ENCODE data around the gene LIPN. TPM values are rescaled to one million over a fixed set of nuclear protein-coding genes. Genes with fewer than 3 reads are reported as not detected.

LIPN gene
- total RNA-seq, 1 experiment from 2014 or later: not detected

- Histone ChIP-seq H3K9me3 (ENCODE audit: low read length) (no peaks in the 10 kb centered on the region), H3K27ac (ENCODE audit: low read length) (no peak overlapping the region), H4K20me1 (ENCODE audit: insufficient read depth, low read depth, low read length) (no peaks in the 10 kb centered on the region), H3K4me1 (ENCODE audit: low read length) (no peaks in the 10 kb centered on the region), H2AFZ (ENCODE audit: low read length) (no peak overlapping the region), H3K4me3 (ENCODE audit: low read length) (no peak overlapping the region), H3K36me3 (ENCODE audit: insufficient read depth, low read length) (no peaks in the 10 kb centered on the region), H3K79me2 (ENCODE audit: low read length) (no peaks in the 10 kb centered on the region), H3K4me2 (ENCODE audit: low read depth, low read length, poor library complexity, severe bottlenecking) (no peak overlapping the region), H3K9ac (ENCODE audit: low read length) (no peak overlapping the region), H3K9me2 (replicated peaks; ENCODE audit: insufficient read depth, low read length) (no peaks in the 10 kb centered on the region), H3K27me3 (ENCODE audit: low read length) (no peaks in the 10 kb centered on the region)
- no peak for DNase-seq
Observed at GRCh38 chr10:88787463-88787862, 27.6 kb downstream of the LIPN start.

GRCh38 chr10:88788924-88789323 is 29.1 kb downstream of the LIPN start:
- Histone ChIP-seq H3K9ac (ENCODE audit: low read length) (no peak overlapping the region), H3K27ac (ENCODE audit: low read length) (no peak overlapping the region), H3K9me2 (replicated peaks; ENCODE audit: insufficient read depth, low read length) (no peaks in the 10 kb centered on the region), H3K27me3 (ENCODE audit: low read length) (no peaks in the 10 kb centered on the region), H3K4me2 (ENCODE audit: low read depth, low read length, poor library complexity, severe bottlenecking) (no peak overlapping the region), H3K36me3 (ENCODE audit: insufficient read depth, low read length) (no peaks in the 10 kb centered on the region), H3K4me3 (ENCODE audit: low read length) (no peak overlapping the region), H4K20me1 (ENCODE audit: insufficient read depth, low read depth, low read length) (no peaks in the 10 kb centered on the region), H3K4me1 (ENCODE audit: low read length) (no peaks in the 10 kb centered on the region), H3K9me3 (ENCODE audit: low read length) (no peaks in the 10 kb centered on the region), H3K79me2 (ENCODE audit: low read length) (no peaks in the 10 kb centered on the region), H2AFZ (ENCODE audit: low read length) (no peak overlapping the region)
- DNase-seq: no peak

GRCh38 chr10:88791924-88792323 is 32.1 kb downstream of the LIPN start:
- H3K4me2 ChIP-seq (ENCODE audit: low read depth, low read length, poor library complexity, severe bottlenecking): no peak overlapping the region
- no peaks in the 10 kb centered on the region for H3K9me3 ChIP-seq (ENCODE audit: low read length)
- no peaks in the 10 kb centered on the region for H3K4me1 ChIP-seq (ENCODE audit: low read length)
- peak; percentile 50 for DNase-seq
- no peaks in the 10 kb centered on the region for H3K79me2 ChIP-seq (ENCODE audit: low read length)
- no peak overlapping the region for H2AFZ ChIP-seq (ENCODE audit: low read length)
- H3K4me3 ChIP-seq (ENCODE audit: low read length): no peak overlapping the region
- H4K20me1 ChIP-seq (ENCODE audit: insufficient read depth, low read depth, low read length): no peaks in the 10 kb centered on the region
- H3K27me3 ChIP-seq (ENCODE audit: low read length): no peaks in the 10 kb centered on the region
- H3K9me2 ChIP-seq (replicated peaks; ENCODE audit: insufficient read depth, low read length): no peaks in the 10 kb centered on the region
- H3K36me3 ChIP-seq (ENCODE audit: insufficient read depth, low read length): no peaks in the 10 kb centered on the region
- H3K9ac ChIP-seq (ENCODE audit: low read length): no peak overlapping the region
- H3K27ac ChIP-seq (ENCODE audit: low read length): no peak overlapping the region

GRCh38 chr10:88792661-88793060 is 32.8 kb downstream of the LIPN start:
- Histone ChIP-seq H3K9ac (ENCODE audit: low read length) (no peak overlapping the region), H2AFZ (ENCODE audit: low read length) (no peak overlapping the region), H3K4me1 (ENCODE audit: low read length) (no peaks in the 10 kb centered on the region), H3K9me3 (ENCODE audit: low read length) (no peaks in the 10 kb centered on the region), H4K20me1 (ENCODE audit: insufficient read depth, low read depth, low read length) (no peaks in the 10 kb centered on the region), H3K36me3 (ENCODE audit: insufficient read depth, low read length) (no peaks in the 10 kb centered on the region), H3K27ac (ENCODE audit: low read length) (no peak overlapping the region), H3K9me2 (replicated peaks; ENCODE audit: insufficient read depth, low read length) (no peaks in the 10 kb centered on the region), H3K4me3 (ENCODE audit: low read length) (no peak overlapping the region), H3K4me2 (ENCODE audit: low read depth, low read length, poor library complexity, severe bottlenecking) (no peak overlapping the region), H3K79me2 (ENCODE audit: low read length) (no peaks in the 10 kb centered on the region), H3K27me3 (ENCODE audit: low read length) (no peaks in the 10 kb centered on the region)
- no peak for DNase-seq

GRCh38 chr10:88793712-88794299 is 34.0 kb downstream of the LIPN start:
- H3K4me3 ChIP-seq (ENCODE audit: low read length): no peak overlapping the region
- no peaks in the 10 kb centered on the region for H3K79me2 ChIP-seq (ENCODE audit: low read length)
- no peak overlapping the region for H3K4me2 ChIP-seq (ENCODE audit: low read depth, low read length, poor library complexity, severe bottlenecking)
- no peak overlapping the region for H2AFZ ChIP-seq (ENCODE audit: low read length)
- no peaks in the 10 kb centered on the region for H3K36me3 ChIP-seq (ENCODE audit: insufficient read depth, low read length)
- no peaks in the 10 kb centered on the region for H3K9me2 ChIP-seq (replicated peaks; ENCODE audit: insufficient read depth, low read length)
- no peaks in the 10 kb centered on the region for H3K4me1 ChIP-seq (ENCODE audit: low read length)
- no peak for DNase-seq
- H3K27ac ChIP-seq (ENCODE audit: low read length): no peak overlapping the region
- no peaks in the 10 kb centered on the region for H3K9me3 ChIP-seq (ENCODE audit: low read length)
- H3K9ac ChIP-seq (ENCODE audit: low read length): no peak overlapping the region
- no peaks in the 10 kb centered on the region for H3K27me3 ChIP-seq (ENCODE audit: low read length)
- H4K20me1 ChIP-seq (ENCODE audit: insufficient read depth, low read depth, low read length): no peaks in the 10 kb centered on the region

GRCh38 chr10:88794731-88795130 is 34.9 kb downstream of the LIPN start:
- H3K27me3 ChIP-seq (ENCODE audit: low read length): no peaks in the 10 kb centered on the region
- no peaks in the 10 kb centered on the region for H3K79me2 ChIP-seq (ENCODE audit: low read length)
- no peak for DNase-seq
- H3K4me2 ChIP-seq (ENCODE audit: low read depth, low read length, poor library complexity, severe bottlenecking): no peak overlapping the region
- H3K4me3 ChIP-seq (ENCODE audit: low read length): no peak overlapping the region
- H3K9me3 ChIP-seq (ENCODE audit: low read length): no peaks in the 10 kb centered on the region
- H4K20me1 ChIP-seq (ENCODE audit: insufficient read depth, low read depth, low read length): no peaks in the 10 kb centered on the region
- no peak overlapping the region for H2AFZ ChIP-seq (ENCODE audit: low read length)
- no peaks in the 10 kb centered on the region for H3K4me1 ChIP-seq (ENCODE audit: low read length)
- H3K9ac ChIP-seq (ENCODE audit: low read length): no peak overlapping the region
- H3K36me3 ChIP-seq (ENCODE audit: insufficient read depth, low read length): no peaks in the 10 kb centered on the region
- H3K27ac ChIP-seq (ENCODE audit: low read length): no peak overlapping the region
- H3K9me2 ChIP-seq (replicated peaks; ENCODE audit: insufficient read depth, low read length): no peaks in the 10 kb centered on the region

- no peaks in the 10 kb centered on the region for H3K4me1 ChIP-seq (ENCODE audit: low read length)
- H3K27ac ChIP-seq (ENCODE audit: low read length): no peak overlapping the region
- H4K20me1 ChIP-seq (ENCODE audit: insufficient read depth, low read depth, low read length): no peaks in the 10 kb centered on the region
- no peaks in the 10 kb centered on the region for H3K27me3 ChIP-seq (ENCODE audit: low read length)
- no peak overlapping the region for H3K4me3 ChIP-seq (ENCODE audit: low read length)
- no peak overlapping the region for H3K9ac ChIP-seq (ENCODE audit: low read length)
- H3K79me2 ChIP-seq (ENCODE audit: low read length): no peaks in the 10 kb centered on the region
- DNase-seq: no peak
- no peak overlapping the region for H2AFZ ChIP-seq (ENCODE audit: low read length)
- H3K9me3 ChIP-seq (ENCODE audit: low read length): no peaks in the 10 kb centered on the region
- H3K4me2 ChIP-seq (ENCODE audit: low read depth, low read length, poor library complexity, severe bottlenecking): no peak overlapping the region
- H3K36me3 ChIP-seq (ENCODE audit: insufficient read depth, low read length): no peaks in the 10 kb centered on the region
- no peaks in the 10 kb centered on the region for H3K9me2 ChIP-seq (replicated peaks; ENCODE audit: insufficient read depth, low read length)
Observed at GRCh38 chr10:88800152-88801125, 40.6 kb downstream of the LIPN start.

- Histone ChIP-seq H3K27me3 (ENCODE audit: low read length) (no peaks in the 10 kb centered on the region), H2AFZ (ENCODE audit: low read length) (no peak within 1 kb of the TSS), H3K4me3 (ENCODE audit: low read length) (no peak within 1 kb of the TSS), H4K20me1 (ENCODE audit: insufficient read depth, low read depth, low read length) (no peaks in the 10 kb centered on the region), H3K9me3 (ENCODE audit: low read length) (no peaks in the 10 kb centered on the region), H3K9me2 (replicated peaks; ENCODE audit: insufficient read depth, low read length) (no peaks in the 10 kb centered on the region), H3K4me1 (ENCODE audit: low read length) (no peaks in the 10 kb centered on the region), H3K4me2 (ENCODE audit: low read depth, low read length, poor library complexity, severe bottlenecking) (no peak within 1 kb of the TSS), H3K9ac (ENCODE audit: low read length) (no peak within 1 kb of the TSS), H3K36me3 (ENCODE audit: insufficient read depth, low read length) (no peaks in the 10 kb centered on the region), H3K79me2 (ENCODE audit: low read length) (no peaks in the 10 kb centered on the region), H3K27ac (ENCODE audit: low read length) (no peak within 1 kb of the TSS)
- DNase-seq: no peak
Observed at GRCh38 chr10:88802523-88803285, 42.9 kb downstream of the LIPN start, which contains the start of gene LIPM. Gene LIPM (plus strand): TSS chr10:88802730. CDS start chr10:88802897, 167 bp downstream.

Data from Karpas-422 (cell line).